Osteocyte (in vitro differentiated cells): ENCODE measurements around the gene HYAL3. TPM values are rescaled to one million over a fixed set of nuclear protein-coding genes. Genes with fewer than 3 reads are reported as not detected.

Experiments used
- DNase-seq: peaks from one replicate; pipeline ENCODE4 v3.0.0; 2021; ENCODE audit warnings: mixed read lengths; ENCODE audit not compliant: unreplicated experiment; ENCODE audit errors: extremely low spot score
- H3K27ac Mint-ChIP-seq: one replicate; pipeline ENCODE4 v1.8.0; 2021; ENCODE audit warnings: mild to moderate bottlenecking, mixed read lengths; ENCODE audit not compliant: unreplicated experiment
- H3K27me3 Mint-ChIP-seq: one replicate; pipeline ENCODE4 v1.8.0; 2021; ENCODE audit warnings: mixed read lengths; ENCODE audit not compliant: unreplicated experiment
- H3K36me3 Mint-ChIP-seq: one replicate; pipeline ENCODE4 v1.8.0; 2021; ENCODE audit warnings: mixed read lengths; ENCODE audit not compliant: unreplicated experiment
- H3K4me1 Mint-ChIP-seq: one replicate; pipeline ENCODE4 v1.8.0; 2021; ENCODE audit warnings: mixed read lengths; ENCODE audit not compliant: unreplicated experiment
- H3K4me3 Mint-ChIP-seq: one replicate; pipeline ENCODE4 v1.8.0; 2021; ENCODE audit warnings: mild to moderate bottlenecking, moderate library complexity, mixed read lengths; ENCODE audit not compliant: unreplicated experiment
- H3K9me3 Mint-ChIP-seq: one replicate; pipeline ENCODE4 v1.8.0; 2021; ENCODE audit warnings: mixed read lengths; ENCODE audit not compliant: unreplicated experiment
- long read RNA-seq: library from polyadenylated mRNA; unstranded; transcript quantifications from one replicate; pipeline ENCODE4 v2.0.0, GENCODE V29; 2021
- total RNA-seq: library from RNA; stranded (reverse); gene quantifications from 2 replicates; pipeline ENCODE4 v1.2.1, GENCODE V29; 2021
- TF ChIP-seq, protein P1 (sequence below): fragments of 200-600 bp; sonication (generic); IDR thresholded peaks from 2 replicates; pipeline ENCODE4 v1.5.0; 2021; ENCODE audit warnings: antibody characterized with exemption, mild to moderate bottlenecking, moderate library complexity

The HYAL3 gene, protein sequence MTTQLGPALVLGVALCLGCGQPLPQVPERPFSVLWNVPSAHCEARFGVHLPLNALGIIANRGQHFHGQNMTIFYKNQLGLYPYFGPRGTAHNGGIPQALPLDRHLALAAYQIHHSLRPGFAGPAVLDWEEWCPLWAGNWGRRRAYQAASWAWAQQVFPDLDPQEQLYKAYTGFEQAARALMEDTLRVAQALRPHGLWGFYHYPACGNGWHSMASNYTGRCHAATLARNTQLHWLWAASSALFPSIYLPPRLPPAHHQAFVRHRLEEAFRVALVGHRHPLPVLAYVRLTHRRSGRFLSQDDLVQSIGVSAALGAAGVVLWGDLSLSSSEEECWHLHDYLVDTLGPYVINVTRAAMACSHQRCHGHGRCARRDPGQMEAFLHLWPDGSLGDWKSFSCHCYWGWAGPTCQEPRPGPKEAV
- total RNA-seq, result 2.3 and 3.0 TPM in 2 replicates
- long read RNA-seq, partial matches to known transcripts, result 0 of 3 reads
- long read RNA-seq, other reads (novel, unspliced or antisense), result 0 of 3 reads

DNA sequence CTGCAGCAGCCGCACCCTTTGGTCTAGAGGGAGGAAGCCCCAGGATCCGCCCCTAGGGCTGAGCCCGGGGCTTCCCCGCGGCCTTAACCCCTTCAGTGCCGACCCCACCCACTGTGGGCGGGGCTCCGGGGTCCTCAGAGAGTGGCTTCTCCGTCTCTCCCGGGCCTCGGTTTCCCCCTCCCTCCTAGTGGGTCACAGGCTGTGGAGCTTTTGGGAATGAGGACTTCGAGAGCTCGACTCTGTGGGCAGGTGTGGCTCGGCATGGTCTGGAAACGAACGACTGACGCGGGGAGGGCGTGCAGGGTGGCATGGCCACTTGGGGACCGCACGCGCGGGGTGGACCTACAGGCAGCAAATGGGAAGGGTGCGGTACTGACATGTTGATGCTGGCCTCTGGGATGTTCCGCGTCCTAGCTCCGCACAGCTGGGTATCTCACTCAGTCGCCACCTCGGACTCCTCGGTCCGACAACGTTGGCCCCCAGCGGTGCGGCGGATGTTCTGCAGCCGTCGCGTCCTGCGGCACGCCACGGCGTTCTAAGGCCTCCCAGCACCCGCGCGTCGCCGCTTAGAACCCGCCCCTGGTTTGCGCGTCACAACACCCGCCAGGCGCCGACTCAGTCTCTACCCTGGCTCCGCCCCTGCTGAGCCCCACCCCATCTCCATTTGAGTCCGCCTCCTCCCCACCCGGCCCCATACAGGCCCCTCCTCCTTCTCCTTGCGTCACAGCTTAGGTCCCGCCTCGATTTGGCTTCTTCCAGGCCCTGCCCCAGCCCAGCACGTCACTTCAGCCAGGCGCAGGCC, at the start of gene HYAL3, which contains the start of gene NAA80:
Gene HYAL3 (minus strand): TSS at position 570 of the 802 bp plus-strand sequence. CDS start 3,803 bp downstream, outside the sequence.
Gene NAA80 (minus strand): TSS at position 570 of the 802 bp plus-strand sequence. CDS start 1,942 bp downstream, outside the sequence.
- TF ChIP-seq, protein P1, sequence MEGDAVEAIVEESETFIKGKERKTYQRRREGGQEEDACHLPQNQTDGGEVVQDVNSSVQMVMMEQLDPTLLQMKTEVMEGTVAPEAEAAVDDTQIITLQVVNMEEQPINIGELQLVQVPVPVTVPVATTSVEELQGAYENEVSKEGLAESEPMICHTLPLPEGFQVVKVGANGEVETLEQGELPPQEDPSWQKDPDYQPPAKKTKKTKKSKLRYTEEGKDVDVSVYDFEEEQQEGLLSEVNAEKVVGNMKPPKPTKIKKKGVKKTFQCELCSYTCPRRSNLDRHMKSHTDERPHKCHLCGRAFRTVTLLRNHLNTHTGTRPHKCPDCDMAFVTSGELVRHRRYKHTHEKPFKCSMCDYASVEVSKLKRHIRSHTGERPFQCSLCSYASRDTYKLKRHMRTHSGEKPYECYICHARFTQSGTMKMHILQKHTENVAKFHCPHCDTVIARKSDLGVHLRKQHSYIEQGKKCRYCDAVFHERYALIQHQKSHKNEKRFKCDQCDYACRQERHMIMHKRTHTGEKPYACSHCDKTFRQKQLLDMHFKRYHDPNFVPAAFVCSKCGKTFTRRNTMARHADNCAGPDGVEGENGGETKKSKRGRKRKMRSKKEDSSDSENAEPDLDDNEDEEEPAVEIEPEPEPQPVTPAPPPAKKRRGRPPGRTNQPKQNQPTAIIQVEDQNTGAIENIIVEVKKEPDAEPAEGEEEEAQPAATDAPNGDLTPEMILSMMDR, result peak; percentile 25
- H3K4me3 Mint-ChIP-seq, result peak within 1 kb of the TSS; percentile 97
- H3K9me3 Mint-ChIP-seq, result no peaks in the 10 kb centered on the region

DNA sequence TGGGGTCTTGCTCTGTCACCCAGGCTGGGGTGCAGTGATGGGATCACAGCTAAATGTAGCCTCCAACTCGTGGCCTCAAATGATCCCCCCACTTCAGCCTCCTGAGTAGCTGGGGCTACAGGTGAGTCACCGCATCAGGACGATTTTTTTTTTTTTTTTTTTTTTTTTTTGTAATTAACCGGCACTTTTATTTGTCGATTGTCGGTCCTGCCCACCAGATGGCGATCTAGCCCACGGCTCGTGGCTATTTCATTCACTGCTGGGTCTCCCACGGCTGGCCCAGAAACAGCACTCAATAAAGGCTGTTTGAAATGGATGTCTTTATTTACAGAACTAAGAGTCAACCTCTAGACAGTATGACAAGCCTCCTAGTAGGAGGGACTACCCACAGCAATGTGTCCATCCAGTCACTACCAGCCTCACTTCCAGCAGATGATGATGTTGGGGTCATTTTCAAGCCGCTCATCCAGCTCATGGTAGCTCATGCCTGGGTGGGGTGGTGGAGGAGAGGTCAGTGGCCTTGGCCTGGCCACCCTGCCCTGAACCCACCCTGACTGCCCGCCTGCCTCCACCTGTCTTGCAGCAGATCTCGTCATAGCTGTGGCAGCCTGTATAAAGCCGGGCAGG, 48.1 kb upstream of the HYAL3 start:
- no peaks in the 10 kb centered on the region for H3K27me3 Mint-ChIP-seq
- no peak overlapping the region for H3K4me3 Mint-ChIP-seq
- TF ChIP-seq, protein P1, result peak; percentile 72
- peaks cover 25% of the 10 kb centered on the region for H3K4me1 Mint-ChIP-seq
- no peak for DNase-seq
- H3K27ac Mint-ChIP-seq, result peak overlapping the region; percentile 47
- no peaks in the 10 kb centered on the region for H3K9me3 Mint-ChIP-seq
- no peaks in the 10 kb centered on the region for H3K36me3 Mint-ChIP-seq

More for the DNA sequence above, at the start of gene HYAL3, which contains the start of gene NAA80:
- DNase-seq, result peak; percentile 100
- H3K4me1 Mint-ChIP-seq, result peaks cover 22% of the 10 kb centered on the region
- H3K27me3 Mint-ChIP-seq, result no peaks in the 10 kb centered on the region
- H3K27ac Mint-ChIP-seq, result peak within 1 kb of the TSS; percentile 98
- no peaks in the 10 kb centered on the region for H3K36me3 Mint-ChIP-seq

DNA sequence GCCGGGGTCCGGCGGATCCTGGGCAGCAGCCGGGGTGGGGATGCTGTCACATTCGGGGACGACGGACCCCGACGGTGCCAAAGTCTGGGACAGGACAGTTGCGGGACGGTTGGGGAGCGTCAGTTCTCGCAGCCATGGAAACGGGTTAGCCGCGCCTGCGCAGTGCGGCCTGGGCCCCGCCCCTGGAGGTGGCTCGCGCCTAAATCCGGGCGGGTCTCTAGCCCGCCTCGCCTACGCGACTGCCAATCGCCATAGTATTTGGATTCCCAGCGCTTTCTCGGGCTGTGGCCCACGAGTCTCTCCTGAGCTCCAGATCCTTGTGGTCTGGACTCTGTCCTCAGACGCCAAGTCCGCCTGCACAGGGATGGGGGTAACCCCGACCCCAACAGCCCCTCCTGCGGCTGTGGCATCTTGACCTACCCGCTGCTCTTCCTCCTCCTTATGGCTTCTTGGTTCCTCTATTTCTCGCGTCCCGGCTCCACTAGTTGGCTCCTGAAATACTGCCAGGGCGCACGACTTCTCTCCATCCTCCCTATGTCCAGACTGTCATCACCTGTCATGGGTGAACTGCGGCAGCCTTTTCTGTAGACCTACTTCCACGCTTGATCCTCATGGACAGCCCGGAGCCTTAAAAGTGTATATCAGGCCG, 46.5 kb upstream of the HYAL3 start, which contains the start of gene ZMYND10:
Gene ZMYND10 (minus strand): TSS at position 147 of the 649 bp plus-strand sequence. CDS start 153 bp downstream, outside the sequence.
- DNase-seq, result peak; percentile 90
- Mint-ChIP-seq H3K9me3 (no peaks in the 10 kb centered on the region), H3K36me3 (no peaks in the 10 kb centered on the region), H3K27me3 (no peaks in the 10 kb centered on the region), H3K4me3 (peak within 1 kb of the TSS; percentile 64), H3K4me1 (peaks cover 19% of the 10 kb centered on the region), H3K27ac (no peak within 1 kb of the TSS)
- TF ChIP-seq, protein P1, result no peak

DNA sequence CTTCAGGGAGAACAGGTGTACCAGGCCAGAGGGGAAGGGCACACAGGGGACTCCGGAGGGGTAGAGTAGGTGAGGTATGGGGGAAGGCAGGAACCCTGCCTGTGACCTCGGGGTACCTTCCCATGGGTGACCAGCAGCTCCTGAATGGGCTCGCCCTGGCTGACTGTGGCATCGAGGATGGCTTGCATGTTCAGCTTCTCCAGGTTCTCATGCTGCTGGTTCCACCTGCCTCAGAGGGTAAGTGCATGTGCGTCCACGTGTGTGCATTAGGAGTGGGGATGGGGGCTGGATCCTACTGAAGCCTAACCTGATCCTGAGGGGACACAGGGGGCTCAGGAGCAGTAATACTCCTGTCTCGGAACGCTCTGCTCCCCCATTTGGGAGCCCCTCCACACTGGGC, 45.8 kb upstream of the HYAL3 start:
- H3K27me3 Mint-ChIP-seq, result no peaks in the 10 kb centered on the region

More for the DNA sequence above, 45.8 kb upstream of the HYAL3 start:
- no peak overlapping the region for H3K27ac Mint-ChIP-seq
- TF ChIP-seq, protein P1, result no peak
- H3K36me3 Mint-ChIP-seq, result no peaks in the 10 kb centered on the region
- H3K4me3 Mint-ChIP-seq, result peak overlapping the region; percentile 64
- H3K4me1 Mint-ChIP-seq, result peaks cover 15% of the 10 kb centered on the region
- H3K9me3 Mint-ChIP-seq, result no peaks in the 10 kb centered on the region
- DNase-seq, result no peak
